GM19324 (cell line): ENCODE results near the gene GAL3ST3.
A peak's percentile ranks its signal among the peaks of the same experiment; 100 is the strongest.
"Not testable (repeated sequence)": the region's sequence is repeated elsewhere in the genome, so short reads cannot be mapped to it uniquely, and the experiment has no call there.

Experiments used
- ATAC-seq: cut with Tn5 transposase; IDR thresholded peaks from one replicate; pipeline ENCODE4 v1.9.1; 2021; ENCODE audit warnings: mild to moderate bottlenecking, moderate library complexity; ENCODE audit not compliant: unreplicated experiment, low FRiP score

The GAL3ST3 gene

DNA sequence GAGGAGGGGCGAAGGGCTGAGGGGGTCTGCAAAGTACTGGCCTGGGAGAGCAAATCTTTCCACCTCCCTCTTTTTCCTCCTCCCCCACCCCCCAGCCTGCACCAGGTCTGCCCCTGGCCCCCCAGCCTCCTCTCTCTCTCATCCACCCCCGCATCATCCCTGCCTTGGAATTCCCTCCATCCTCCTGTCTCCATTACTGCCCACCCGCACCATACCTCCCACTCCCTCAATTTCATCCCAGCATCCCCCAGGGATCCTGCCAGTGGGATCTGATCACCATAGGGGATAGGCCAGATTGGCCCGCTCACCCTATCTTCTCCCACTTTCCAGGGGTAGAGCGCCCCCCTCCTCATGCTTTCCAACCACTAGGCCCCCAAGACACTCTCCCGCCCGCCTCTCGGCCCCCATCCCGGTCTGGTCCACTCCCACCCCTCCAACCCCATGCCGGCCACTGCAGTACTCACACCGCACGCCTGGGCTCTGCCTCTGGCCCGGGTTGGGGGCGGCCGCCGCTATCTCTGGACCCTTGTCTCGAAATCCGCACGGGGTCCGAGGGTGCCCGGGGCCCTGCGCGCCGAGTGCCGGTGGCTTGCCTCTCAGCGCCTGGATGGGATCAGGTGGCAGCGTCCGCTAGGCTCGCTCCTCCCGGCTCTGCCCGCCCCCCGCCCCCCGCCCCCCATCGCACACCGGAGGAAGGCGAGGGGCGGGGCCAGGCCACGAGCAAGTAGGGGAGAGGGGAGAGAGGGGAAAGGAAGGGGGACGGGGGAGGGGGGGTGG is at the start of gene GAL3ST3:
GAL3ST3 (minus strand) TSS at position 615 of the 777 bp plus-strand sequence. CDS start 3,746 bp downstream, outside the sequence.
- no peak for ATAC-seq

GRCh38 chr11:66092125-66092524 is 43.2 kb upstream of the GAL3ST3 start:
- not testable (repeated sequence) for ATAC-seq

- ATAC-seq, result no peak
Measured at GRCh38 chr11:66090288-66090687, 41.3 kb upstream of the GAL3ST3 start.

GRCh38 chr11:66089067-66089466 is 40.1 kb upstream of the GAL3ST3 start:
- ATAC-seq, result no peak

DNA sequence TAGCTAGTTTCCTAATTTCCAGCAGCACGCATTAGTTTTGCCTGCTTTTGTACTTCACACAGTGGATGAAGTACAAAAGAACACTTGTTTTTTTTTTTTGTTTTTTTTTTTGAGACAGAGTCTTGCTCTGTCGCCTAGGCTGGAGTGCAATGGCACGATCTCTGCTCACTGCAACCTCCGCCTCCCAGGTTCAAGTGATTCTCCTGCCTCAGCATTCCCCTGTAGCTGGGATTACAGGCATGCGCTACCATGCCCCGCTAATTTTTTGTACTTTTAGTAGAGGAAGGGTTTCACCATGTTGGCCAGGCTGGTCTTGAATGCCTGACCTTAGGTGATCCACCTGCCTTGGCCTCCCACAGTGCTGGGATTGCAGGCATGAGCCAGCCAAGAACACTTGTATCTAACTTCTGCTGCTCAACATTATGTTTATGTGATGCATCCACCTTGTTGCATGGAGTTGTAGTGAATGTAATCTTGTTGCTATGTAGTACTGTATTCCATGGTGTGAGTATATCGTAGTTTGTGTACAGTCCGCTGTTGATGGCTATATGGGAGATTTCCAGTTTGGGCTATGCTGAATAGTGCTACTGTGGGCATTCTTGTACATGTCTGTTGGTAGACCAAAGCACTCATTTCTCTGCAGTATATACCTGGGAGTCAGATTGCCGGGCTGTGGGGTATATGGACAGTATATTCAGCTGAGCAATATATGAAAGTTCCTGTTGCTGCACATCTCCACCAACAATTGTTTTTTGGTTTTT is 38.4 kb upstream of the GAL3ST3 start:
- no peak for ATAC-seq

- ATAC-seq, result no peak
Measured at GRCh38 chr11:66084821-66085475, 36.0 kb upstream of the GAL3ST3 start.

GRCh38 chr11:66083767-66084166 is 34.8 kb upstream of the GAL3ST3 start:
- no peak for ATAC-seq

GRCh38 chr11:66082946-66083698 is 34.2 kb upstream of the GAL3ST3 start:
- no peak for ATAC-seq

DNA sequence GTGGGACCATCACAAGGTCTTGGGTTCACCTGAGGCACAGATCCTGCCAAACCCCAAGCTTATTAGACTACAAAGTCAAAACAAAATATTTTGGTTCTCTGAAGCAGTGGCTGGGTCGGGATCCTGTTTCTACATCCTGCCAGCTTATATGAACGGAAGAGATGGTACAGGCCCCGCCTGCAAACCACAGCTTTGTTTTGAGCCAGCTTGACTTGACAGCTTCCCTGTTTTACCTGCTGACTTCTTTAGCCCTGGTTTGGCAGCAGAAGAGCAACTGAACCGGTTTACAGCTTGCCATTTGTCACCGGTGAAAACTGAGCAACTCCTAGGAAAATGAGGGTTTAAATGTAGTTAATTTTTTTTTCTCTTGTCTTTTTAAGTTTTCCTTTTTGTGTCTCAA is 32.5 kb upstream of the GAL3ST3 start:
- ATAC-seq, result peak; percentile 73

DNA sequence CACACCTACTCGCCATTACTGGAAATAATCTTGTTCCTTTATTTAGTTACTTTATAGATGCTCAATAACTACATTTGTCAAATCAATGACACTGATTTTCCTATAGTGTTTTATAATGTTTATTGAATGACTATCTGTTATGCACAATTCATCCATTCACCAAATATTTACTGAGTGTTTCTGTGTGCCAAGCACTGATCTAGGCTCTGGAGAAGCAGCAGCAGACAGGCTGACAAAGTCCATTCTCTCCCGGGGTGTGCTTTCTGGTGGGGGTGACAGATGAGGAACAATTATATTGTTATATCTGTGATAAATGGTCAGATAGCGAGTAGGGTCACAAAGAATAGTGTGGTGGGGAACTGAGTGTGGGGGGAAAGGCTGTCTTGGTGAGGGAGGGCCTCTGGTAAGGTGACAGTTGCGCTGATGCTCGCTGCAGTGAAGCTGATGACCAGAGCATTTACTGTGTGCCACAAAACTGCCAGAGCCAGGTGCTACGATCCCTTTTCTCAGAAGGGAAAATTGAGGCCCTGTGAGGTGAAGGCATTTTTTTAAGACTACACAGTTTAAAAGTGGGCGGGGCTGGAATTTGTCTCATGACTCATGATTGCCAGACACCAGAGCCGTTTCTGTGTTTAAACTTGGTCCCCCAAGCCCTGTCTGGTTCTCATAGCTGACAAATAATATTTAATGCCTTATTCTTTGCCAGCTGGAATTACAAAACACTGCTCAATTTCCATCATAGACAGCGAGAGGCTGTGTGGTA is 31.3 kb upstream of the GAL3ST3 start:
- no peak for ATAC-seq

- ATAC-seq, result not testable (repeated sequence)
Measured at GRCh38 chr11:66078949-66079348, 30.0 kb upstream of the GAL3ST3 start.

DNA sequence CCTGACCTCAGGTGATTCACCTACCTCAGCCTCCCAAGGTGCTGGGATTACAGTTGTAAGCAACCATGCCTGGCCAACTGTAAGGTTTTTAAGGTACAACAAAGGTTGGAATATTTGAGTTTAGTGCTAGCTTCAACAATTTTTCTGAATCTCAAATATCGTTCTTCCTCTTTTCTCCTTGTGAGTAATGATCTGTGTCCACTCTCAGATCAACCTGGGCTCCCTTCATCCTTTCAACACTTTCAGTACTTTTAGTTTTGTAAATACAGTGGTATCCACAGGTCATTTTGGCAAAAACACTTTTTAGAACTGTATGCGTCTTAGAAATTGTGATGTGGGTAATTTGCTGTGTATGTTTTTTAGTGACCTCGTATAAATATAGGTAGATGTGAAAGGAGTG is 29.0 kb upstream of the GAL3ST3 start:
- no peak for ATAC-seq

GRCh38 chr11:66076561-66076960 is 27.6 kb upstream of the GAL3ST3 start:
- ATAC-seq, result no peak

- ATAC-seq, result no peak
Measured at GRCh38 chr11:66075273-66075672, 26.3 kb upstream of the GAL3ST3 start.

DNA sequence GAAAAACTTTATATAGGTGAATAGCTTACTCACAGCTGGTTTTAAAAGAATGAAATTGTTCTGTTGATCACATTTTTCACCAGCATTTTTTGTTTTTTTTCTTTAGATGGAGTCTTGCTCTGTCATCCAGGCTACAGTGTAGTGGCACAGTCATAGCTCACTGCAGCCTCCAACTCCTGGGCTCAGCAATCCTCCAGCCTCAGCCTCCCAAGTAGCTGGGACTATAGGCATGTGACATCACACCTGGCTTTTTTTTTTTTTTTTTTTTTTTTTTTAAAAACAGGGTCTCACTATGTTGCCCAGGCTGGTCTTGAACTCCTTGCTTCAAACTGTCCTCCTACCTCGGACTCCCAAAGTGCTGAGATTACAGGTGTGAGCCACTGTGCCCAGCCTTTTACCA is 24.7 kb upstream of the GAL3ST3 start:
- ATAC-seq, result no peak

DNA sequence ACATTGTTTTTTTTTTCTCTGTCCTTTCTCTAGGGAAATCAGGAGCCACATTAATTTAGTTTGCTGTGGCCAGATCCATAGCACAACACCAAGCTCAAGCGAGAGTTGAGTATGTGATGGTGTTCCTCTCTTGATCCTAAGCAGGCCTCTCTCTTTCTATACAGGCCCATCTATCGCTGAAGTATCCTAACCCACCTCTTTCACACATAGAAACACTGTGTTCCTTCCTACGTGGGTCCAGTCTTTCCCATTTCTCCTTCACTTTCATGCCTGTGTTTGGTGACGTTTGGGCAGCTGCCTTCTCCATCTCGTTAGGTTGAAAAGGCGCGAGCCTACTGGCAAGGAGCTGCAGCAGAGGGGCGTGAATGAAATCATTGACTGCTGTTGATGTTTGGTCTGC is 23.6 kb upstream of the GAL3ST3 start:
- no peak for ATAC-seq

DNA sequence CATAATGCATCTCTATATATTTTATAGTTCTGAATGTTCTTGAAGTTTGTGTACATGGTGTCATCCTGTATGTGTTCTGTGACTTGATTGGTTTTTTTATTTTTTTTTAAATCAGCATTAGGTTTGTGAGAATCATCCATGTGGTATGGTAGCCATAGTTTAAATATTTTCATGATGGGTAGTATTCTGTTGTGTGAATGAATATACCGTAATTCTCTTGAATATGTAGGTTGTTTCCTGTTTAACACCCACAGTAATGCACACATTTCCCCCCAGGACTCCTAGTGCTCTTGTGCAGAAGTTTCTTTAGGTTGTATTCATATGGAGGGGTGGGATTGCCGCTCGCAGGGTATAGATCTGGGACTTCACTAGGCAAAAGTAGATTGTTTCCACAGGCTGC is 23.1 kb upstream of the GAL3ST3 start:
- no peak for ATAC-seq

DNA sequence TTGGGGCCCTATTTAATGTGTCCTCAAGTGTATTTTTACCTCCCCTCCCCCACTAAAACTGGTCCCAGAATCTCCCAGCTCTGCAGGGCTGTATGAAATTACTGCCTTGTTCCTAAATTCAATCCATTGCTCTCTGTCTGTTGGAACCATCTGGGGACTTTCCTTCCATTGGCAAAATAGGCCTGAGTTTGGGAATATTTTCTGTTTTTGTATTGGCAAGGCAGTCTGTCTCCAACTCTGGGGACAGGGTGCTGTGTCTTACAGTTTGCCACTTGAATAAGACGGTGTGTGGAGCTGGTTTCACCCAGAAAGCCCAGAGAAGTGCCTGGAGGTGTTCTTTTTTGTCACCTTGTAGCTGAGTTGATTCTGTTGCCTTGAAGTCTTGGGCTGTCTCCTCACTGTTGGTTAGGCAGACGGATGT is 22.4 kb upstream of the GAL3ST3 start:
- ATAC-seq, result no peak

DNA sequence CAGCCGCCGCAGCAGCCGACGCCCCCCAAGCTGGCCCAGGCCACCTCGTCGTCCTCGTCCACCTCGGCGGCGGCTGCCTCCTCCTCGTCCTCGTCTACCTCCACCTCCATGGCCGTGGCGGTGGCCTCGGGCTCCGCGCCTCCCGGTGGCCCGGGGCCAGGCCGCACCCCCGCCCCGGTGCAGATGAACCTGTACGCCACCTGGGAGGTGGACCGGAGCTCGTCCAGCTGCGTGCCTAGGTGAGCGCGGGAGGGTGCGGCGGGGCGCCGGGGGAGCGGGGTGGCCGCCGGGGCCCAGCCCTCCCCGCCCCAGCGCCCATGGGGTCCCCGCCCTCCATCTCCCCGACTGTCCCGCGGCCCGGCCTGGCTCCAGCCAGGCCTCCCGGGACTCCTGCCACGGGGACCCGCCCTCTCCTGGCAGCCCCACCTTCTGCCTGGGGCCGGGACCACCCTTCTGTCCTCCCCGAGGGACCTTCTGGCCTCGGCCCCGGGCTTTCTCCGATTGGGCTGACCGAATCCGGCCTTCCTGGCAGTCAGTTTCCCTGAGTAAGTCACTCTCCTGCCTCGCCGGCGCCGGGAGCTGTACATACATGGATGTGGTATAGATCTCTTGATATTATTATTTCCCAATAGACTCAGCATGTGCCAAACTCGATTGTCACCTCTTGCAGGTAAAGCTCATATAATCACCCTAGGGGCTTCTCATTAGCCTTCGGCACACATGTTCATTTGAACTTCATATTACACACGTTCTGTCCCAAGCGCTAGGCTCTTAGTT is 21.8 kb upstream of the GAL3ST3 start:
- ATAC-seq, result peak; percentile 23
